Measurements from ENCODE around the gene JUND. TPM values are rescaled to one million over a fixed set of nuclear protein-coding genes. Genes with fewer than 3 reads are reported as not detected.

JUND gene
- polyA plus RNA-seq, 1 experiment: 48.6 TPM

DNA sequence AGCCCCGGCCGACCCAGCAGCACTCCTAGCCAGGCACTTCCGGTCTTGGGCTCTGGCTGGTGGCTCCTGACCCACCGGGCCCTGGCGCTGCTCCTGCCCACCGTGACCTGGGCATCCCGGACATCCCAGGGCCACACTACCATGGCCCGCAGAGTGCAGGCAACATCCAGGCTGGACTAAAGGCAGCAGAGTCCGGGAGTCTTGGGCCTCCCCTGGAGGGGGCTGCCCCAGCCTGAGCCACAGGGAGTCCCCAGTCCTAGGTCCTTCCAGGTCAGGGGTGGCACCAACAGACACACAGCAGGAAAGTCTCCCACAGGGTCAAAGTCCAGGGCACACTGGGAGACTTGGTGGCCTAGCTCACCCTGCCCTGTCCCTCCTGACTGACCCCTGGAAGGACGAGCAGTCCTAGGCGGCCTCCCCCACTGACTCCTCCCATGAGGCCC lies 30.7 kb upstream of the JUND start:
- Histone ChIP-seq H3K27me3 (ENCODE audit: control insufficient read depth, insufficient read depth, low read length) (no peaks in the 10 kb centered on the region), H3K27ac (ENCODE audit: low read depth, low read length) (no peak overlapping the region), H3K9me3 (ENCODE audit: control insufficient read depth, insufficient read depth, low read length) (no peaks in the 10 kb centered on the region; the same call in 1 of the 2 replicates), H3K4me3 (ENCODE audit: low read depth, low read length) (no peak overlapping the region)
- no peak for DNase-seq (ENCODE audit: low read depth, low spot score)
- POLR2A ChIA-PET: no interaction called here
- CTCF ChIA-PET: interaction anchor here (1.2 to 2.3 kb wide), 2 partner anchors 16 to 33 kb away, joined by 4 to 7 read pairs; no protein-coding TSS in a partner anchor
- TF ChIP-seq, protein P1, sequence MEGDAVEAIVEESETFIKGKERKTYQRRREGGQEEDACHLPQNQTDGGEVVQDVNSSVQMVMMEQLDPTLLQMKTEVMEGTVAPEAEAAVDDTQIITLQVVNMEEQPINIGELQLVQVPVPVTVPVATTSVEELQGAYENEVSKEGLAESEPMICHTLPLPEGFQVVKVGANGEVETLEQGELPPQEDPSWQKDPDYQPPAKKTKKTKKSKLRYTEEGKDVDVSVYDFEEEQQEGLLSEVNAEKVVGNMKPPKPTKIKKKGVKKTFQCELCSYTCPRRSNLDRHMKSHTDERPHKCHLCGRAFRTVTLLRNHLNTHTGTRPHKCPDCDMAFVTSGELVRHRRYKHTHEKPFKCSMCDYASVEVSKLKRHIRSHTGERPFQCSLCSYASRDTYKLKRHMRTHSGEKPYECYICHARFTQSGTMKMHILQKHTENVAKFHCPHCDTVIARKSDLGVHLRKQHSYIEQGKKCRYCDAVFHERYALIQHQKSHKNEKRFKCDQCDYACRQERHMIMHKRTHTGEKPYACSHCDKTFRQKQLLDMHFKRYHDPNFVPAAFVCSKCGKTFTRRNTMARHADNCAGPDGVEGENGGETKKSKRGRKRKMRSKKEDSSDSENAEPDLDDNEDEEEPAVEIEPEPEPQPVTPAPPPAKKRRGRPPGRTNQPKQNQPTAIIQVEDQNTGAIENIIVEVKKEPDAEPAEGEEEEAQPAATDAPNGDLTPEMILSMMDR (IDR thresholded peaks at IDR 0.05; ENCODE audit: low read depth, low read length): no peak

DNA sequence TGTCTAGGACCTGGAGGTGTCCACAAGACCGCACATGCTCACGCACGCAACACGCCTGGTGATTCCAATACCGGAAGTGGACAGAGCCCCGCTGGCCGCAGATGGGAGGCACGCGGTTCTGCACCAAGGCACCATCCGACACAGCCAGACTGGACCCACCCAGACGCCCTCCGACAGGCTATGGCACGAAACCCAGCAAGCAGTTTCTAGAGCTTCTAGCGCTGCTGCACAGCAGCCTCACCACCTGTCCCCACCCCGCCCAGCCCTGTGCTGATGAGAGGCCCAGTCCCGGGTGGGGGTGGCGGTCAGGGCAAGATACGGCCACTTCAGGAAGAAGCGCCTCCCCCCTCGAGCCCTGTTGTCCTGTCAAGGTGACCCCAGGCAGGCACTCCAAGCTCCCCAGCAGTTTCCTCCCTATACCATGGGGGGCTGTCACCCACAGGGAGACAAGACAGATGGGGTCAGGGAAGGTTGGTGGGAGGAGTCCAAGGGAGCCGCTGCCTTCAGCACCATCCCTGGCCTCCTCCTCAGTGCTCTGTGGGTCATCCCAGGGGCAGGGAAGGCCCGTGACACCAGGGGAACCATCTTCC lies 30.2 kb upstream of the JUND start:
- DNase-seq (ENCODE audit: low read depth, low spot score): no peak
- ChIA-PET CTCF (interaction anchor here (1.2 kb wide), 1 partner anchor 32 kb away, joined by 4 read pairs; no protein-coding TSS in a partner anchor), POLR2A (interaction anchor here (0.5 to 0.8 kb wide), 3 partner anchors 9 to 872 kb away, joined by 3 to 4 read pairs (median 3); no protein-coding TSS in a partner anchor)
- Histone ChIP-seq H3K4me3 (ENCODE audit: low read depth, low read length) (no peak overlapping the region), H3K9me3 (ENCODE audit: control insufficient read depth, insufficient read depth, low read length) (no peaks in the 10 kb centered on the region; the same call in 1 of the 2 replicates), H3K27me3 (ENCODE audit: control insufficient read depth, insufficient read depth, low read length) (no peaks in the 10 kb centered on the region), H3K27ac (ENCODE audit: low read depth, low read length) (no peak overlapping the region)
- TF ChIP-seq, protein P1 (IDR thresholded peaks at IDR 0.05; ENCODE audit: low read depth, low read length): no peak

DNA sequence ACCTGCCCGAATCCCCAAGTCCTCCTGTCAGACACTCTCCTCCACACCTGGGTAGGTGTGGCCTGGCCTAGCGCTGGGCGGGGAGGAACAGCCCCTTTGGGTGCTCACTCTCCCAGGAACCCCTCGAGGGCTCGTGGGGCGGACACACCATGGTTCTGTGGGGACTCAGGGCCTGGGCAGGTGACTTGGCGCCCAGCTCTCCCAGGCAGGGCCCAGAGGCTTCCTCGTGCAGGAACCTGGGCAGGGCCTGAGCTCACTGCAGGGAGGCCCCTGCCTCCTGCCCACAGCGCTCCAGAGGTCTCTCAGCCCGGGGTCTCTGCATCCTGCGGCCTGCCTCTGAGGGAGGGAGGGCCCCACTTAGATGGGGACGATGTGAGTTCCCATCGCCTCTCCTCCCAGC lies 29.5 kb upstream of the JUND start:
- no peak overlapping the region for H3K27ac ChIP-seq (ENCODE audit: low read depth, low read length)
- H3K4me3 ChIP-seq (ENCODE audit: low read depth, low read length): no peak overlapping the region
- POLR2A ChIA-PET: interaction anchor here (0.6 to 0.8 kb wide), 2 partner anchors 10 to 873 kb away, joined by 3 read pairs; no protein-coding TSS in a partner anchor
- DNase-seq (ENCODE audit: low read depth, low spot score): no peak
- H3K9me3 ChIP-seq (ENCODE audit: control insufficient read depth, insufficient read depth, low read length): no peaks in the 10 kb centered on the region; the same call in 1 of the 2 replicates
- TF ChIP-seq, protein P1 (IDR thresholded peaks at IDR 0.05; ENCODE audit: low read depth, low read length): no peak
- H3K27me3 ChIP-seq (ENCODE audit: control insufficient read depth, insufficient read depth, low read length): no peaks in the 10 kb centered on the region
- CTCF ChIA-PET: no interaction called here

DNA sequence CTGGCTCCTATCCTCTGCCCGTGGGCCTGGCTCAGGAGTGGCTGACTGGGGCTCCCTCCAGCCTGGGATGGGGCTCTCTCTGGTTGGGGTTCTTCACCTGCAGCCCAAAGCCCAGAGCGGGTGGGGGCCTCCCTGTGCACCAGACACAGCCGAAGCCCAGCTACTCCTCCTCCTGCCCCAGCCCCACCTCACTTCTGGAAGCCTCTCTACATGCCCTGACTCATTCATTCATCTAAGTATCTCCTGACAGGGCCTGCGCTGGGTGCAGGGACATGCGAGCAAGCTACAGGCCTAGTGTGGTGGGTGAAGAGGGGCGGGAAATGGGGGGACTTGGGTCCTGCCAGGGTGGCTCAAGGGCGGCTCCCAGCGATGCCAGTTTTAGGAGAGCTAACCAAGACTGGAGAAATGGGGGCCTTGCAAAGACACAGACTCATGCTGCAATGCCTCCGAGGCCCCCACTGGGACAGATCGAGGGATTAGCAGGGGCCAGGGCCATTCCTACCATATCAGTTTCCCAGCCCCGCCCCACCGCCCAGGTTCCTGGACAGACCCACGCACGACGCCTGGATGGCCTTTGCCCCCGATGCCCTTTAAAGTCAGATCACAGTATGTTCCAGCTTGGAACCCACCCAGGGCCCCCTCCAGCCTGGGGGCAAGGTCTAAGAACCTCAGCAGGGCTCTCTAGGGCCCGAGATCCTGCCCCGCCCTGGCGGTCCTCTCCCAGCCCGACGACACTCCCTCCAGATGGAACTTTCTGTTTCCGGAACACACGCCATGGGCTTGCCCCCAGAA lies 28.9 kb upstream of the JUND start:
- H3K9me3 ChIP-seq (ENCODE audit: control insufficient read depth, insufficient read depth, low read length): no peaks in the 10 kb centered on the region; the same call in 1 of the 2 replicates
- TF ChIP-seq, protein P1 (IDR thresholded peaks at IDR 0.05; ENCODE audit: low read depth, low read length): no peak
- DNase-seq (ENCODE audit: low read depth, low spot score): no peak
- ChIA-PET CTCF (no interaction called here), POLR2A (interaction anchor here (0.8 kb wide), 1 partner anchor 10 kb away, joined by 3 read pairs; no protein-coding TSS in a partner anchor)
- no peak overlapping the region for H3K27ac ChIP-seq (ENCODE audit: low read depth, low read length)
- H3K4me3 ChIP-seq (ENCODE audit: low read depth, low read length): no peak overlapping the region
- H3K27me3 ChIP-seq (ENCODE audit: control insufficient read depth, insufficient read depth, low read length): no peaks in the 10 kb centered on the region

Measured in AG04450 (cell line).